Liver (tissue), 9 donors: ENCODE measurements around the gene THEM5. TPM values are rescaled to one million over a fixed set of nuclear protein-coding genes. Genes with fewer than 3 reads are reported as not detected.

ENCODE experiments used
- DNase-seq: peaks from one replicate; pipeline ENCODE4 v3.0.0-alpha.2; 2017; ENCODE audit warnings: low spot score
- H3K27ac ChIP-seq, 2 donors: one replicate each; pipeline ENCODE4 v1.7.0; 2013; ENCODE audit warnings: inconsistent platforms in 2 of 2, low read length in 2 of 2, control low read depth in 1 of 2, low read depth in 1 of 2, mild to moderate bottlenecking in 1 of 2
- H3K27me3 ChIP-seq, 4 donors: one replicate each; pipeline versions ENCODE4 v1.6.1 to v1.7.0; 2013; ENCODE audit warnings: low read length in 3 of 4, inconsistent platforms in 1 of 4, mild to moderate bottlenecking in 1 of 4, moderate library complexity in 1 of 4; ENCODE audit not compliant: control insufficient read depth in 4 of 4, insufficient read depth in 4 of 4
- H3K36me3 ChIP-seq, 4 donors: one replicate each; pipeline versions ENCODE4 v1.6.1 to v1.7.0; 2013; ENCODE audit warnings: low read length in 3 of 4, mild to moderate bottlenecking in 3 of 4, low read depth in 1 of 4, moderate library complexity in 1 of 4; ENCODE audit not compliant: control insufficient read depth in 4 of 4, insufficient read depth in 3 of 4
- H3K4me1 ChIP-seq, 4 donors: one replicate each; pipeline versions ENCODE4 v1.6.1 to v1.7.0; 2013; ENCODE audit warnings: low read length in 3 of 4, mild to moderate bottlenecking in 3 of 4, moderate library complexity in 1 of 4; ENCODE audit not compliant: control insufficient read depth in 4 of 4, insufficient read depth in 4 of 4
- H3K4me3 ChIP-seq, 3 donors: one replicate each; pipeline versions ENCODE4 v1.6.1 to v1.7.0; 2013; ENCODE audit warnings: low read length in 3 of 3, control low read depth in 1 of 3, low read depth in 1 of 3, mild to moderate bottlenecking in 1 of 3
- H3K9ac ChIP-seq, 2 donors: one replicate each; pipeline ENCODE4 v1.7.0; 2013; ENCODE audit warnings: low read length in 2 of 2, mild to moderate bottlenecking in 2 of 2, moderate library complexity in 2 of 2, control low read depth in 1 of 2, low read depth in 1 of 2
- H3K9me3 ChIP-seq, 4 donors: one replicate each; pipeline versions ENCODE4 v1.6.1 to v1.7.0; 2013; ENCODE audit warnings: low read length in 3 of 4; ENCODE audit not compliant: control insufficient read depth in 4 of 4
- EGR1 ChIP-seq, 2 donors: IDR thresholded peaks; 2 replicates each; pipeline ENCODE4 v1.6.1; 2016 to 2018; ENCODE audit warnings: antibody characterized with exemption in 2 of 2, low read depth in 2 of 2
- FOXA1 ChIP-seq: IDR thresholded peaks from 2 replicates; pipeline ENCODE4 v1.6.1; 2016; ENCODE audit warnings: antibody characterized with exemption
- FOXA2 ChIP-seq: IDR thresholded peaks from 2 replicates; pipeline ENCODE4 v1.6.1; 2016; ENCODE audit warnings: antibody characterized with exemption
- GABPA ChIP-seq, 2 donors: IDR thresholded peaks in 1 of 2; conservative IDR thresholded peaks in 1 of 2; 2 replicates each; pipeline ENCODE4 v1.6.1; 2016; ENCODE audit warnings: antibody characterized with exemption in 2 of 2, mild to moderate bottlenecking in 1 of 2, moderate library complexity in 1 of 2
- HNF4A ChIP-seq, 2 donors: conservative IDR thresholded peaks; 2 replicates each; pipeline ENCODE4 v1.6.1; 2016; ENCODE audit warnings: antibody characterized with exemption in 2 of 2, mild to moderate bottlenecking in 2 of 2
- HNF4G ChIP-seq: IDR thresholded peaks from 2 replicates; pipeline ENCODE4 v1.6.1; 2016; ENCODE audit warnings: antibody characterized with exemption
- JUND ChIP-seq, 2 donors: IDR thresholded peaks; 2 replicates each; pipeline ENCODE4 v1.6.1; 2016; ENCODE audit warnings: antibody characterized with exemption in 2 of 2
- NR2F2 ChIP-seq: IDR thresholded peaks from 2 replicates; pipeline ENCODE4 v1.6.1; 2016; ENCODE audit warnings: antibody characterized with exemption
- RAD21 ChIP-seq, 2 donors: IDR thresholded peaks; 2 replicates each; pipeline ENCODE4 v1.6.1; 2016; ENCODE audit warnings: antibody characterized with exemption in 2 of 2, mild to moderate bottlenecking in 2 of 2
- RXRA ChIP-seq, 2 donors: IDR thresholded peaks; 2 replicates each; pipeline ENCODE4 v1.6.1; 2017 to 2018; ENCODE audit warnings: antibody characterized with exemption in 2 of 2, mild to moderate bottlenecking in 1 of 2
- SP1 ChIP-seq: IDR thresholded peaks from 2 replicates; pipeline ENCODE4 v1.6.1; 2018; ENCODE audit warnings: antibody characterized with exemption, mild to moderate bottlenecking
- TAF1 ChIP-seq: conservative IDR thresholded peaks from 2 replicates; pipeline ENCODE4 v1.6.1; 2016; ENCODE audit warnings: antibody characterized with exemption, mild to moderate bottlenecking
- YY1 ChIP-seq: IDR thresholded peaks from 2 replicates; pipeline ENCODE4 v1.6.1; 2016; ENCODE audit warnings: antibody characterized with exemption, mild to moderate bottlenecking
- WGBS: extraction: QIAGEN DNeasy Blood & Tissue Kit; methylation state at CpG from one replicate; pipeline ENCODE4 v1.1.7; 2013; 5-methylcytosine and 5-hydroxymethylcytosine counted together
- polyA plus RNA-seq, 2 donors: library from polyadenylated mRNA; stranded (reverse) in 1 of 2; unstranded in 1 of 2; fragments of 200-250 nt in 1 of 2; fragments of >200 nt in 1 of 2; fragmentation: Nextera tagmentation in 1 of 2; extraction: Ambion mirVana in 1 of 2; gene quantifications; one replicate each; pipeline versions ENCODE4 v1.2.1 to v1.2.3, GENCODE V29; 2013 to 2015
- total RNA-seq, 2 donors: library from RNA; depleted of rRNA; stranded (reverse); fragments of >200 nt; gene quantifications; one replicate each; pipeline ENCODE4 v1.2.3, GENCODE V29; 2014
- TF ChIP-seq, protein P1 (sequence below): IDR thresholded peaks from 2 replicates; pipeline ENCODE4 v1.6.1; 2016; ENCODE audit warnings: antibody characterized with exemption
- TF ChIP-seq, protein P2 (sequence below): IDR thresholded peaks from 2 replicates; pipeline ENCODE4 v1.6.1; 2016; ENCODE audit warnings: antibody characterized with exemption
- TF ChIP-seq, protein P3 (sequence below): IDR thresholded peaks from 2 replicates; pipeline ENCODE4 v1.6.1; 2016; ENCODE audit warnings: antibody characterized with exemption
- TF ChIP-seq, protein P4 (sequence below): IDR thresholded peaks from 2 replicates; pipeline ENCODE4 v1.6.1; 2016; ENCODE audit warnings: antibody characterized with exemption, mild to moderate bottlenecking
- TF ChIP-seq, protein P5 (sequence below): fragments of 150-350 bp; IDR thresholded peaks from 2 replicates; pipeline ENCODE4 v1.5.1; 2017; ENCODE audit warnings: improper control_type of control experiment, low read depth, low read length; ENCODE audit not compliant: missing input control
- donor health status: healthy.
- donor health status: healthy.
- donor health status: healthy.
- donor health status: healthy.
- donor health status: healthy.

Gene THEM5
- total and polyA plus RNA-seq, 4 donors = 0.09 TPM; not detected in 3

DNA sequence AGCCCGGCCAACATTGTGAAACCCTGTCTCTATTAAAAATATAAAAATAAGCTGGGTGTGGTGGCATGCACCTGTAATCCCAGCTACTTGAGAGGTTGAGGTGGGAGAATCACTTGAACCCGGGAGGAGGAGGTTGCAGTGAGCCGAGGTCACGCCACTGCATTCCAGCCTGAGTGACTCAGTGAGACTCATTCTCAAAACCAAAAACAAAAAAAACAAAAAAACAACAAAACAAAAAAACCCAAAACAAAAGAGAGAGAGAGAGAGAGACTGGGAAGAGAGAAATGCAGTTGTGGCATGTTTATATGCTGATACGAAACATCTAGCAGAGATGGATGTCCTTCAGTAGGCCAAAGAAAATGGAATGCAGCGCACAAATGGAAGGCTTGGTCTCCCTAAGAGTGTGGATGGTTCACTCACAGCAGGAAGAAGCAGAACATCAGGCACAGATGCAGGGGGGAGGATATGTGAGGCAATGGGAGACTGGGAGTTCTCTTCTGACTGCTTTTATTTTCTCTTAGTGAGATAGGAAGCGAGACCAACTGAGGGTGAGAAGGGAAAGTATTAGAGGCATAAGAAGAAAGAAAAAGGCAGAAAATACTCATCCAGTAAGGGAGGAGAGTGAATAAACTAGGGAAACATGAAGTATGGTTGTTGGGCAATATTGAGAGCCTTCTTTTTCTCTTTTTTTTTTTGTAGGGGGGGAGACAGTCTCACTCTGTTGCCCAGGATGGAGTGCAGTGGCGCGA, 39.8 kb upstream of the THEM5 start:
- TF ChIP-seq GABPA (IDR thresholded peaks at IDR 0.05 in 1 of 2, conservative IDR thresholded peaks at IDR 0.05 in 1 of 2) (no peak), FOXA2 (no peak), JUND (IDR thresholded peaks at IDR 0.05) (no peak), YY1 (no peak), EGR1 (IDR thresholded peaks at IDR 0.05; ENCODE audit: low read depth in 2 of 2) (no peak), RAD21 (IDR thresholded peaks at IDR 0.05) (no peak), NR2F2 (no peak), FOXA1 (no peak), TAF1 (no peak), SP1 (no peak), HNF4A (conservative IDR thresholded peaks at IDR 0.05) (no peak), HNF4G (no peak), RXRA (IDR thresholded peaks at IDR 0.05) (no peak)
- TF ChIP-seq, protein P1, sequence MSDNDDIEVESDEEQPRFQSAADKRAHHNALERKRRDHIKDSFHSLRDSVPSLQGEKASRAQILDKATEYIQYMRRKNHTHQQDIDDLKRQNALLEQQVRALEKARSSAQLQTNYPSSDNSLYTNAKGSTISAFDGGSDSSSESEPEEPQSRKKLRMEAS = no peak
- TF ChIP-seq, protein P2, sequence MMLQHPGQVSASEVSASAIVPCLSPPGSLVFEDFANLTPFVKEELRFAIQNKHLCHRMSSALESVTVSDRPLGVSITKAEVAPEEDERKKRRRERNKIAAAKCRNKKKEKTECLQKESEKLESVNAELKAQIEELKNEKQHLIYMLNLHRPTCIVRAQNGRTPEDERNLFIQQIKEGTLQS = no peak
- TF ChIP-seq, protein P3, sequence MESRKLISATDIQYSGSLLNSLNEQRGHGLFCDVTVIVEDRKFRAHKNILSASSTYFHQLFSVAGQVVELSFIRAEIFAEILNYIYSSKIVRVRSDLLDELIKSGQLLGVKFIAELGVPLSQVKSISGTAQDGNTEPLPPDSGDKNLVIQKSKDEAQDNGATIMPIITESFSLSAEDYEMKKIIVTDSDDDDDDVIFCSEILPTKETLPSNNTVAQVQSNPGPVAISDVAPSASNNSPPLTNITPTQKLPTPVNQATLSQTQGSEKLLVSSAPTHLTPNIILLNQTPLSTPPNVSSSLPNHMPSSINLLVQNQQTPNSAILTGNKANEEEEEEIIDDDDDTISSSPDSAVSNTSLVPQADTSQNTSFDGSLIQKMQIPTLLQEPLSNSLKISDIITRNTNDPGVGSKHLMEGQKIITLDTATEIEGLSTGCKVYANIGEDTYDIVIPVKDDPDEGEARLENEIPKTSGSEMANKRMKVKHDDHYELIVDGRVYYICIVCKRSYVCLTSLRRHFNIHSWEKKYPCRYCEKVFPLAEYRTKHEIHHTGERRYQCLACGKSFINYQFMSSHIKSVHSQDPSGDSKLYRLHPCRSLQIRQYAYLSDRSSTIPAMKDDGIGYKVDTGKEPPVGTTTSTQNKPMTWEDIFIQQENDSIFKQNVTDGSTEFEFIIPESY = no peak
- TF ChIP-seq, protein P4, sequence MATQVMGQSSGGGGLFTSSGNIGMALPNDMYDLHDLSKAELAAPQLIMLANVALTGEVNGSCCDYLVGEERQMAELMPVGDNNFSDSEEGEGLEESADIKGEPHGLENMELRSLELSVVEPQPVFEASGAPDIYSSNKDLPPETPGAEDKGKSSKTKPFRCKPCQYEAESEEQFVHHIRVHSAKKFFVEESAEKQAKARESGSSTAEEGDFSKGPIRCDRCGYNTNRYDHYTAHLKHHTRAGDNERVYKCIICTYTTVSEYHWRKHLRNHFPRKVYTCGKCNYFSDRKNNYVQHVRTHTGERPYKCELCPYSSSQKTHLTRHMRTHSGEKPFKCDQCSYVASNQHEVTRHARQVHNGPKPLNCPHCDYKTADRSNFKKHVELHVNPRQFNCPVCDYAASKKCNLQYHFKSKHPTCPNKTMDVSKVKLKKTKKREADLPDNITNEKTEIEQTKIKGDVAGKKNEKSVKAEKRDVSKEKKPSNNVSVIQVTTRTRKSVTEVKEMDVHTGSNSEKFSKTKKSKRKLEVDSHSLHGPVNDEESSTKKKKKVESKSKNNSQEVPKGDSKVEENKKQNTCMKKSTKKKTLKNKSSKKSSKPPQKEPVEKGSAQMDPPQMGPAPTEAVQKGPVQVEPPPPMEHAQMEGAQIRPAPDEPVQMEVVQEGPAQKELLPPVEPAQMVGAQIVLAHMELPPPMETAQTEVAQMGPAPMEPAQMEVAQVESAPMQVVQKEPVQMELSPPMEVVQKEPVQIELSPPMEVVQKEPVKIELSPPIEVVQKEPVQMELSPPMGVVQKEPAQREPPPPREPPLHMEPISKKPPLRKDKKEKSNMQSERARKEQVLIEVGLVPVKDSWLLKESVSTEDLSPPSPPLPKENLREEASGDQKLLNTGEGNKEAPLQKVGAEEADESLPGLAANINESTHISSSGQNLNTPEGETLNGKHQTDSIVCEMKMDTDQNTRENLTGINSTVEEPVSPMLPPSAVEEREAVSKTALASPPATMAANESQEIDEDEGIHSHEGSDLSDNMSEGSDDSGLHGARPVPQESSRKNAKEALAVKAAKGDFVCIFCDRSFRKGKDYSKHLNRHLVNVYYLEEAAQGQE = no peak
- TF ChIP-seq, protein P5, sequence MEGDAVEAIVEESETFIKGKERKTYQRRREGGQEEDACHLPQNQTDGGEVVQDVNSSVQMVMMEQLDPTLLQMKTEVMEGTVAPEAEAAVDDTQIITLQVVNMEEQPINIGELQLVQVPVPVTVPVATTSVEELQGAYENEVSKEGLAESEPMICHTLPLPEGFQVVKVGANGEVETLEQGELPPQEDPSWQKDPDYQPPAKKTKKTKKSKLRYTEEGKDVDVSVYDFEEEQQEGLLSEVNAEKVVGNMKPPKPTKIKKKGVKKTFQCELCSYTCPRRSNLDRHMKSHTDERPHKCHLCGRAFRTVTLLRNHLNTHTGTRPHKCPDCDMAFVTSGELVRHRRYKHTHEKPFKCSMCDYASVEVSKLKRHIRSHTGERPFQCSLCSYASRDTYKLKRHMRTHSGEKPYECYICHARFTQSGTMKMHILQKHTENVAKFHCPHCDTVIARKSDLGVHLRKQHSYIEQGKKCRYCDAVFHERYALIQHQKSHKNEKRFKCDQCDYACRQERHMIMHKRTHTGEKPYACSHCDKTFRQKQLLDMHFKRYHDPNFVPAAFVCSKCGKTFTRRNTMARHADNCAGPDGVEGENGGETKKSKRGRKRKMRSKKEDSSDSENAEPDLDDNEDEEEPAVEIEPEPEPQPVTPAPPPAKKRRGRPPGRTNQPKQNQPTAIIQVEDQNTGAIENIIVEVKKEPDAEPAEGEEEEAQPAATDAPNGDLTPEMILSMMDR = no peak
- no peak for DNase-seq
- Histone ChIP-seq H3K4me1 (no peaks in the 10 kb centered on the region), H3K36me3 (peaks cover 0 to 24% (median 2%) of the 10 kb centered on the region in 4 donors), H3K27ac (no peak overlapping the region), H3K9me3 (no peaks in the 10 kb centered on the region), H3K9ac (no peak overlapping the region), H3K4me3 (no peak overlapping the region), H3K27me3 (no peaks in the 10 kb centered on the region)
- 97% methylated on average over 9 of the region's 9 CpGs for WGBS
